T-helper 1 cell (primary cell): Measurements from ENCODE around the gene KLF16.

Source experiments
- DNase-seq, 5 donors: peaks; one replicate each; pipeline ENCODE4 v3.0.0-alpha.2; 2012 to 2020

KLF16 gene

DNA sequence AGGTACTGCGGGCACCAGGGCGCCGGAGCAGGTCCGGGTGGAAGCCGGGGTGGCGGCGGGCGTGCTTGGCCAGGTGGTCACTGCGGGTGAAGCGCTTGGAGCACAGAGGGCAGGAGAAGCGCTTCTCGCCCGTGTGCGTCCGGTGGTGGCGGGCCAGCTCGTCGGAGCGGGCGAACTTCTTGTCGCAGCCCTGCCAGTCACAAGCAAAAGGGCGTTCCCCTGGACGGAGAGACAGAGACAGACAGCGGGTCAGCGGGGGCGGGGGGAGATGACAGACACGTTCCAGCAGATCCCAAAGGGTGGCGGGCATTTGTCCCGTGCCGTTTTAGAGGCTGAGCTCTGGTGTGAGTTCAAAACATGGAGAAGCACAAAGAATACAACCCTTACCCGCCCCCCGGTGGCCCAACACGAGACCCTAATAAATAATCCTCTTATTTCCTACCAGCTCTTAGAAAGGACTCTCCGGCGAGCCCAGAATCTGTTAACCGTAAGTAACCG, 8.8 kb downstream of the KLF16 start:
- DNase-seq = no peak

DNA sequence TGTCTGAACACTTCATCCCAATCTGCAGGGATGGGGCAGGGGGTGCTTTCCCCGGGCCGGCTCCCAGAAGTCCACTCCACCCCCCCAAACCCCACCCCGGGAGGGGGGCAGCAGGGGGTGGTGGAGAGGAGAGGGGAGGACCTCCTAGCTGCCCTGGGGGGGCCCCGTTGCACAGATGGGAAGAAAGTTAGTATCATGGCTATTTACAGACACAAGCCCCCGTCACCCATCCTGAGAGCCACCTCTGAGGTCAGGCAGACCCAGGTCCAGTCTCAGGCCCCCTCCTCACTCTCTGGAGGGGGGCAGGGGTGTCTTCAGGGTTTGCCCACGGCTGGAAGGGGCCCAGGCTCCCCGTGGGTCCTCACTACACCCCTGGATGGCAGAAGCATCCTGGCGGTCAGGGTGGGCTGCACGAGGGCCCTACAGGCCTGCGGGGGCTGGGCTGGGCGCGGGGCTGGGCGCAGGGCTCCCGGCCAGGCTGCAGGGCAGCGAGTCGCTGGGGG, 9.3 kb downstream of the KLF16 start:
- DNase-seq = no peak

DNA sequence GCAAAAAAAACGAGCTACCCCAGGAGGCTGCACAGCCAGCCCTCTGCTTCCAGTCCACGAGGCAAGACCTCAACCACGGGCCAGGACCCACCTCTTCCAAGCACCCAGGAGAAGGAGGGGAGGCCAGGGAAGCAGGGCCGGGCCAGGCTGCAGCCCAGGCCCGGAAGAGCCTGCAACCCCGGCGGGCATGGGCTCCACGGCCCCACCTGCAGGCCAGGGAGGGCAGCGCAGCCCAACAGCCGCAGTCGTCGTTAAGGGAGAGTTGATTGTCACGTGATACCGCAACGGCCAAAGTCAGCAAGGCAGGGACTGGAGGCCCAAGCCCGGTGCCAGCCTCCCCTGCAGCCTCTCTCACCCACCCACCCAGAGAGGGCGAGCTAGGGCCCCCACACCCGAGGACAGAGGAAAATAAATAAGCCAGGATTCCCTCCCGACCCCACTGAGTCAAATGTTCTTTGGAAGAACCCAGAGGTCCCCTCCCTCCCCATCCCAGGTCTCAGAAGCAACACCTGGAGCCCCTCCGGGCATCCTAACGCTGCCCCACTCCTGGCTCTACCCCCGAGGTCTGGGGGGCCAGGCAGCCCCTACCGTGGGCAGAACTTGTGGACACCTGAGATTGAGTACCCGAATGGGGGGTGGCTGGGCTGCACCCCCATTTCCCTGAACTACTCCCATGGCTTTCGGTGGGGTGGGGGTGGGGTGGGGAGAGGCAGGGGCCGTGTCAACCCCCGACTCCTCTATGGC, 9.9 kb downstream of the KLF16 start:
- DNase-seq = peak; percentile 62 to 89 (median 77)

DNA sequence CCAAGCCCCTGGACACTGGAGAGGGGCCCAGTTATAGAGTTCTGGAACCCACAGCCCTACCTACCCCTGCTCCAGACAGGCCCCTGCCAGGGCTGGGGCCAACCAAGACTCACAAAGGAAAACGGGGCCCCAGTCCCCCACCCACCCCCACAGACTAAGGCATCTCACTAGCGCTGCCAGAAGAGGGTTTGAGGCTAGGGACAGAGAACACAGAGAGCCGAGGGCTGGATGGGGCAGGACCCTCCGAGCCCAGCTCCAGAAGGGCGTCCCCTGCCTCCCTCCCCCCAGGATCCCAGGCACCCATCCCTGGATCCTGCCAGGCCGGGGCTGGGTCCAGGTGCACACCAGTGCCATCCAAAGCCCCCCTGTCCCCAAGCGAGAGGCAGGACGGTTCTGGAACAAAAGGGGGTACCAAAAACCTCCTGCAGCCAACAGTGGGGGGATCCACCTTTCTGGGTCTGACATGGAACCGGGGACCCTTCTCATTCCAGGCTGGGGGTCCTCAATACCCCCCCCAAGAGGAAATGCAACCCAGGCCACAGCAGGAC, 10.7 kb downstream of the KLF16 start:
- no peak for DNase-seq

DNA sequence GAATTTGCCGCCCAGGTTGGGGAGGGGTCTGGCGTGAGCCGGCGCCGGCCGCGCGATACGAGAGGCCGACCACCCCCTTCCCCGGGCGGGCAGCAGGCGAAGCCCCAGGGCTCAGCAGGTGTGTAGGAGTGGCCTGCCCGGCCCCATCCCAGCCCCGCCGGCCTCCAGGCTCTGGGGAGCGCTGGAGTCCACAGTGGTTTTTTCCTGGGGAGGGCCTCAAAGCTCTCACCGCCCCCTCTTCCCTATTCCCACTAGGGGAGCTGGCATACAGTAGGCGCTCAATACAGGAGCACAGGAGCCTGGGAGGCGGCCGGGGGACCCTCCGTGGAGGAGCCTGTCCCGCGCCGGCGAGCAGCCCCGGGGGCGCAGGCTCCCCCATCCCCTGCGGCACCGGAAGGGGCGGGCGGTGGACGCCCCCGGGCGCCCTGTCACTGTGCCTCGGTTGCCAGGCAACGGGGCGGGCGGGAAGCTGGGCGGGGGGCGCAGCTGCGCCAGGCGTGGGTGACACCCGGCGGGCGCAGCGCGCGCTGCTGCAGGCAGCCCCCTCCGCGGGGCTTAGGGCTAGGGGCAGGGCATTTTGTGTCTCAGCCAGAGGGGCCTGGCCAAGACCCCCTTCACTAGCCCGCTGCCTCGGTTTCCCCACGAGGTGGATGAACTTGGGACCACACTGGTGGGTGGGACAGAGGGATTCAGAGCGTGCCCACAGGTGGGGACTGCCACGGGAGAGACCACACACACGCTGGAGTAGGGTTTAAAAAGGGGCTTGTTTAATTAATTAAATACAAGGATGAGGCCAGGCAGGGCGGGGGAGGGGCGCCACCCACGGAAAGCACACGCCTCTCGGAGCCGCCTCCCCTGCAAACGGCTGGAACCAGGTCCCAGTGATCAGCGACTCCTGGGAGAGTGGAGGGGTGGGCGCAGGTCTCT, 11.5 kb downstream of the KLF16 start:
- DNase-seq = peak in 2 of 5 donors; percentile 57 to 70

DNA sequence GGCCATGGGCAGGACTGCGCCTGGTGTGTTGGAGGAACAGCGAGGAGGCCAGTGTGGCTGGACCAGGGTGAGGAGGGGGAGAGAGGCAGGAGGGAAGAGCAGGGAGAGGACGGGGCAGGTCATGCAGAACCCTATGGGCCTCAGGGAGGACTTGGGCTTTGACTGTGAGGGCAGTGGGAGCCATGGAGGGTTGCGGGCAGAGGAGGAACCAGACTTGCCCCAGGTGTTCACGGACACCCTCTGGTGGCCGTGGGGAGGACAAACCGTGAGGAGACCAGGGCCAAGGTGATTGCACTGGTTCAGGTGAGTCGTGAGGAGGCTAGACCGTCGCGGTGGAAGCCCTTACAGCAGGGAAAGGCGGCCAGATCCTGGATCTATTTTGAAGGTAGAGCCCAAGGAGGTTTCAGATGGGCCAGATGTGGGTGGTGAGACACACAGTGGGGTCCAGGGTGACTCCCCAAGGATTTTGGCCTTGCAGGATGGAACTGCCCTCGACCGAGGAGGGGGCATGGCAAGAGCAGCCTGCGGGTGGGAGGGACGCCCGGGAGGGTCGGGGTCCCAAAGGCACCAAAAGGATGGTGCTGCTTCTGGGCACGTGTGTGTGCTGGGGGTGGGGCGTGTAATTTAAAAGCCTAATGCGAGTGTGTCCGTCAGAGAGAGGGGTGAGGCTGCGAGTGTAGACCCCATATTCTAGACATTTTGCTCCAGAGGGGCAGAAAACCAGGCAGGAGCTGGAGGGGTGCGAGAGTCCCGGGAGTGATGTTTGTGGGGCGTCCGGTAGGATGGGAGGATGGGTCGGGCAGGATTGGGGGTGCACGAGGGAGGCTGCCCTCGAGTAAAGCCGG, 12.3 kb downstream of the KLF16 start:
- no peak for DNase-seq

DNA sequence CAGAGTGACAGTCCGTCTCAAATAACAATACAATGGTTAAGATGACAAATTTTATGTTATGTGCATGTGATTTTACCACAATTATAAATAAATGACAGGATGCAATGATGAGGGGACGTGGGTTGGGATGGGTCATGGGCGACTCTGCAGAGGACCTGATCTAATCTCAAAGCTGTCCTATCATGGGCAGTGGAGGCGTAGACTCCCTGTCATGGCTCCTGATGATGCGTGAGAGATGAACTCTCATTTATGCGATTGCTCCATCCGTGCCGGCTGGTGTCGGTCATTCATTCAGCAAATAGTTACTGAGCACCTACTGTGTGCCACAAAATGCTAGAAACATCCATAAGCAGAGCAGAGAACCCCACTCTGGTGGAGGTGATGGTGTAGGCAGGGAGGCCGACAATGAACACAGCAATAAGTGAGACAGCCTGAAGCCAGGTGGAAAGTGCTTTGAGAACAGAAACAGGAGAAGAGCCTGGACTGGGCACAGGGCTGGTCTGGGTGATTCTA, 13.4 kb downstream of the KLF16 start:
- DNase-seq = no peak

DNA sequence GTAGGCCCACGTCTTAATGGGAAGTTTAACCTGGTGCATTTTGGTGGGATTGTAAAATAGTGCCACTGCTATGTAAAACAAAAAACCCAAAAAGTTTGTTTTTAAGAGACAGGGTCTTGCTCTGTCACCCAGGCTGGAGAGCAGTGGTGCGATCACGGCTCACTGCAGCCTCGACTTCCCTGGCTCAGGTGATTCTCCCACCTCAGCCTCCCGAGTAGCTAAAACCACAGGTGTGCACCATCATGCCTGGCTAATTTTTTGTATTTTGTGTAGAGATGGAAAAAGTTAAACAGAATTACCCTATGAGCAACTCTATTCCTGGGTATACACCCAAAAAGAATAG, 14.3 kb downstream of the KLF16 start:
- no peak for DNase-seq

DNA sequence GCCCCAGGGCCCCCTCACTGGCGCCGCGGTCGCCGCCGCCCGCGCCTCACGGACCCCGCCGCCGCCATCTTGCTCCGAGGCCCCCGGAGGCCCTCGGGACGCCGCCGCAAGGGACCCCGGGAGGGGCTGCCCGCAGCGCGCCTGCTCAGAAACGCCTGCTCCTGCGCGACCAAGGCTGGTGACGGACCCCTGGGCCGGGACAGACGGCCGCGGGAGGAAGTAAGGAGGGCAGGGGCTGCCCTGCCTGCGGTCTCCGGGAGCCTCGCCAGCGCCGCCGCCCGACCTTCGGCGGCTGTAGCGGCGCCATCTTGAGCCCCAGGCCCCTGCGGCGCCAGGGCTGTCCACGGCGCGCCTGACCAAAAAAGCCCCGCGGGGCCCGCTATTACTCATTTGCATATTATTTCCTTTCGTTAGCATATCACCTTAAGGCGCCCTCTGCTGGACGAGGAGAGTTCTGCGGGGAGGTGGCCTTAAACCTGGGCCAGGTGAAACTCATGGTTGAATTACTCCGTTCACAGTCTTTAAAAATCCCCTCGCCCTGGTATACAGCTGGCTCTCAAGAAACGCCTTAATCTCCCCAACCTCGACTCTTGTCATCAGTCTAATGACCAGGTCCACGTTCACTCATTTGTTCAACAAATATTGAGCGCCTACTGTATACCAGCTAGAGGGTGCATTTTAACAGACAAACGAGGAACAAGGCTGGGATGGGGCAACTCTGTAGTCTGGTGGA, 14.8 kb downstream of the KLF16 start, which contains the start of gene REXO1:
TSS of gene REXO1 (minus strand) at position 85 of the 733 bp plus-strand sequence. CDS start 125 bp downstream, outside the sequence.
- DNase-seq = peak; percentile 91 to 99 (median 95)

DNA sequence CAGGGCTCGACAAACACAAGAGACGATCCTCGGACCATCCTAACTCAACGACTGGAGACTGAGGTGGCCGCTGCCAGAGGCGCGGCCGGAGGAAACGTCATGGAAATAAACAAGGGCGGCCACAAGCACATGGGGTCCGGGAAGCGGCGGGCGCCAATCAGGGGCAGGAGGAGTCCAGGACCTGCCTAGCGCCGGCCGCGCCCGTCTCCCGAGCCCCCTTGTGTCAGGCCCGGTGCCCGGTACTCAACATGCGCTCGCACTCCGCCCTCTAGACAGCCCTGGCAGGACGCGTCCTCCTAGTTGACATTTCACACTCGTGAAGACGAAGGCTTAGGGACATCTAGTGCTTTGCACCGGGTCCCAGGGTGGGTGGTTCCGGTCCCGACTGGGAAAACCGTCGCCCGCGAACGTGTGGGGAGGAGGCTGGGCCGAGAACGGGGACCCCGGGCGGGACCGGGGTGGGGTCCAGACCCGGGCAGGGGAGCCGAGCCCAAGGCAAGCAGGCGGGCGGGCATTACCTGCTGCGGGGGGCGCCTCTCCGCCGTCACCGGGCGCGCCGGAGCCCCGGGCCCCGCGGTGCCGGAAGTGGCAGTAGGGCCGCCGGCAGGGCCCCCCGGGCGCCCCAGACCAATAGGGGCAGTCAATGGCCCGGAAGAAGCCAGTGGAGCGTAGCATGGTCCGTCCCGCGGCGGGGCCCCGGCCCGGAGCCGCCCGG, 15.5 kb downstream of the KLF16 start:
- no peak for DNase-seq

DNA sequence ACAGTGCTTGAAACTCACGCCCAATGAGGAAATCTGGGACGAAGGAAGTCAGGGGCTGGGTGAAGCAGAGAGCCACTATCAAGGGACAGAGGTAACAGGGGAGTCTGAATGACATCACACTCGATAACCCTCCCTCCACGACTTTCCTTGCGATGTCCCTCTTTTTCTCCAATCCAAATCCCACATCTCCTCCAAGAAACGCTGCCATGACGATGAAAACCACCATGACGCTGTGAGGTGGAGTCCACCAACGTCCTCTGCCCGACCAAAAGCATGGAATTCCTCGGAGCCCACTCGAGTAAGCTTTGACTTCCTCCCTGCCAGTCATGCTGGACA, 16.1 kb downstream of the KLF16 start:
- DNase-seq = no peak

DNA sequence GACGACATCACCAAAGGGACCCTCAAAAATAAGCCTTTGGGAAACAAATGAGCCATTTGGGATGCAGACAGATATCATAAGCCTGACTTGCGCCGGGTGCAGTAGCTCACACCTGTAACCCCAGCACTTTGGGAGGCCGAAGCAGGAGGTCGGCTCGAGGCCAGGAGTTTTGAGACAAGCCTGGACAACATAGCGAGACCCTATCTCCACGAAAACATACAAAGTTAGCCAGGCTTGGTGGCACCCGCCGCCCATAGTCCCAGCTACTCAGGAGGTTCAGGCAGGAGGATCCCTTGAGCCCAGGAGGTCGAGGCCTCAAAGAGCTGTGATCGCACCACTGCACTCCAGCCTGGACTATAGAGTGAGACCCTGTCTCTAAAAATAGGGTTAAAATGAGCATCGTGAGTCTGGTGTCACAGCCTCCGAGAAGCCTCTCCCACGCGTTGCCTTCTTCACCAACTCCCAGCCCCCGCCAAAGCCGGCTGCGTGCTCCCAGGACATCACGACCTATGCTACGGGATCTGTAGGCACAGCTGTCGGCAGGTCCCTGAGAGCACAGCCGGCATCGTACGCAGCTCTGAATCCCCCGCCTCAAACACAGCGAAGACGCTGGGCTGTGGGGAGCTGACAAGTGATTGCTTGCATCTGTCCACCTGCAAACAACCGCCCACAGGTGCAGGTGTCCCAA, 16.7 kb downstream of the KLF16 start:
- DNase-seq = no peak

DNA sequence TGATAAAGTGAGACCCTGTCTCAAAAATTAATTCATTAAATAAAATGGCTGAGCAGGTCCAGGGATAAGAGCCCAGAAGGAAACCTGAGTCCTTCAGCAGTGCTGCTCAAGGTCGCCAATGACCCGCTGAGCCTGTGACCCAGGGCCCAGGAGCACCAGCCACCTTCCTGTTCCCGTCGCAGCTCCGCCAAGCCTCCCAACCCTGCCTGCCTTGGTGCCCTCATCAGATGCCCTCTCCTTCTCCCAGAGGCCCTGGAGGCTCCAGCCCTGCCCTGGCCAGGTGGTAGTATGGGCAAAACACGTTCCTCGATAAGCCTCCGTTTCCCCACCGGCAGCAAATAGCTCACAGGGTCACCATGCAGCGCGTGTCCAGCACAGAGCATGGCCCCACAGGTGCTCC, 17.7 kb downstream of the KLF16 start:
- DNase-seq = no peak

DNA sequence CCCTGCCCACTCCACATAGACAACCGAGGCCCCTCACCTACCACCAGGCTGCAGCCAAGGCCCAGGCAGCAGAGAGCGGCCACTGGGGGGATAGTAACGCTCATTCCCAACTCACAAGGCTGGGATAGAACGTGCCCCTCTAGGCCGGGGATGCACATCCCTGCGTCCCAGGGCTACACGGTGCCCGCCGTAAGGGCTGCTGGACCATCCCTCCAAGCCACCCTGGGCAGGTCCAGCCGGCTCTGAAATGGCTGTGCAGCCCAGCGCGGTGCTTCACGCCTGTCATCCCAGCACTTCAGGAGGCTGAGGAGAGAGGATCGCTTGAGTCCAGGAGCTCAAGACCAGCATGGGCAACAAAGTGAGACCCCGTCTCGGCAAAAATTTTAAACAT, 18.3 kb downstream of the KLF16 start:
- no peak for DNase-seq

DNA sequence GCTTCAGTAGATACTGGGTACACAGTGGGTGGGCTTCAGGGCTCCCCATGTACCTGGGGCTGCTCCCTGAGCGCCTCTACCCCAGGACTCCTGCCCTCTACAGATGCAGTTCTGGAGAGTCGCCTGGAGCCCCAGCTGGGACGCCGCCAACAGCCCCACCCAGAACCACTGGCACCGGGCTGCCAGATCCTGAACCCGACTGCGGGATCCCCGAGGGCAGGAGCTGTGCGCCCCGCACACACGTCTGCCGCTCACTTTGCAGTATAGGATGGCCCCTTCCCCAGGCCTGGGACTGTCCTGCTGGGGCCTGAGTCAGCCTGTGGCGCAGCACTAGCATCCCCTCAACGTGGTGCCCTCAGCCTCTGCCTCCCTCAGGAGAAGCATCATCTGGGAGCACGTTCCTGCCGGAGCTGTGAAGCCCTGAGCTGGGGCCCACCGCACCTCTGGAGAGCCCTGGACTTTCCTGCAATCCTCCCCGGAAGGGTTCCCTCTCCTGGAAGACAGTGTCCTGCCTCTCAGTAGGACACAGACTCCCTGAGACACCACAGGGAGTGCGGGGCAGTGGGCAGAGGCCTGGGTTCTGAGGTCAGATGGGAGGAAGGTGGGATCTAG, 18.8 kb downstream of the KLF16 start:
- DNase-seq = no peak

DNA sequence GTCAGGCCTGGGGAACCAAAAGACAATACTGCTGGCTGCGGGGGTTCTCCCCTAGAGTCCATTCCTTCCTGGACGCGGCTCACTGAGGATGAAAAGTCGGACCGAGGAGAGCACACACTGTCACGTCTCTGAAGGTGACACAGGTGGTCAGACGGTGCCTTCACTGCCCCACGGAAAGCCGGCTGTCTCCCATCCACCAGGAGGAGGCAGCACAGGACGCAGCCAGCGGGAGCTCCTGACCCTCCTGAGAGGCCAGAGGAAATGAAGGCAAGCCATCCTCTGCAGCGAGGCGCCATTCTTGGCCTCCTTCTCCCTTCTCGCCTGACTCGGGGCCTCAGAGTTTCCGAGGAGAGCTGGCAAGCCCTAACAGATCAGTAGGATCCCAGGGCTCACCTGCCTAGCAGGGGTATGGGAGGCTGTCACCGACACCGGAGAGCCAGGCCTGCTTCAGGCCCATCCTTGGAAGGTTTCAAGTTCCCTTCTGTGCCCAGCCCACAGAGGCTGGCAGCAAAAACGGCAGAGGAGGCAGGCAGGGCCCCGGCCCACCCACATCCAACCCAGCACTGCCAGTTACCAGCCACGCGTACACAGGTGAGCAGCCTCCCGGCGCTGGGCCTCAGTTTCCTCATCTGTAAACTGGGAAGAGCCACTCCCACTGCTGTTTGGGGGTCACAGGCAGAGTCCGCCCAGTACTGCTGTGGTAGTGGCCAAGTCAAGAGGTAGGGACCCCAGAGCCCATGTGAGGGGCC, 19.6 kb downstream of the KLF16 start:
- no peak for DNase-seq

DNA sequence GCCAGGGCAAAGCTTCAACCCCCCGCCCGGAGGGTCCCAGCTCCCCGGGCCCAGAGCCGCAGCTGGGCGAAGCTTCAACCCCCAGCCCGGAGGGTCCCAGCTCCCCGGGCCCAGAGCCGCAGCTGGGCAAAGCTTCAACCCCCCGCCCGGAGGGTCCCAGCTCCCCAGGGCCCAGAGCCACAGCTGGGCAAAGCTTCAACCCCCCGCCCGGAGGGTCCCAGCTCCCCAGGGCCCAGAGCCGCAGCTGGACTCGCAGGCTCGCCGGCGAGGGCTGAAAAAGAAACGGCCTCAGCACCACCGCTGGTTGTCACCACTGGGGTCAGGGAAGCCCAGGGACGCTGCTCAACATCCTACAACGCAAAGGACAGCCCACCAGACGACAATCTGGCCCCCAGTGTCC, 20.3 kb downstream of the KLF16 start:
- DNase-seq = no peak

DNA sequence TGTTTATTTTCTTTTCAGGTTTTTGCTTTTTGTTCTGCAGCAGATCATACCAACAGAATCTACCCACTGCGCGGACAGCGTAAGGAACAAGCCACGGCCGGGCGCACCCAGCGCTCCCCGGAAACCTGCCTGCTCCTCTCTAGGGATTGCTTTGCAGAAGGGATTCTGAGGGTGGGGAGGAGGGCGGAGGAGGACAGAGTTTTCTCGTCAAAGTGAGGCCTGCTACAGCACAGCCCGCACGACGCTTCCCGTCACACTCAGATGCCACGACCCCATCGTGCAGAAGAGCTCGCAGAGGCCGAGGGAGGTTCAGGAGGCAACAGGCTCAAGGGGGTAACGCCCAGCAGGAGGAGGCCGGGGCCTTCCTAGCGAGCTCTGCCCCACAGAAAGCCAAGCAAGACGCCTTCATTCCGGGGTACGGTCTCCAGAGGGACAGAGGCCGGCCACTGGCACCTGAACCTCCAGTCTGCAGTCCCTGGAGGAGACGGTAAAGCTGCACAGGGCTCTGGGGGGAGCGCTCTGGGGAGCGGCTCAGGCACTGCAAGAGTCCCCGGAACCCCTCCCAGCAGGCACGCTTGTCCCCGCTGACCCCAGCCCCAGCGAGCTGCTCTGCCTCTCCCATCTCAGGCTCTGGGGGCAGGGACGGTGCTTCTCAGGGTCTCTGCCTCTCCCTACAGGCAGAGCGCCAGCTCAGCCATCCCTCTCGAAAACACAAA, 22.0 kb downstream of the KLF16 start:
- DNase-seq = no peak
